NCI-H82 treated with DMSO at 0.1 percent for 48 hours (cell line): ENCODE results near the gene HSPA4.
"Not testable (repeated sequence)": the region's sequence is repeated elsewhere in the genome, so short reads cannot be mapped to it uniquely, and the experiment has no call there.

Source experiments
- DNase-seq: peaks from one replicate; lab custom pipeline; 2025; ENCODE audit not compliant: unreplicated experiment; lab: John Stamatoyannopoulos, UW

The HSPA4 gene

DNA sequence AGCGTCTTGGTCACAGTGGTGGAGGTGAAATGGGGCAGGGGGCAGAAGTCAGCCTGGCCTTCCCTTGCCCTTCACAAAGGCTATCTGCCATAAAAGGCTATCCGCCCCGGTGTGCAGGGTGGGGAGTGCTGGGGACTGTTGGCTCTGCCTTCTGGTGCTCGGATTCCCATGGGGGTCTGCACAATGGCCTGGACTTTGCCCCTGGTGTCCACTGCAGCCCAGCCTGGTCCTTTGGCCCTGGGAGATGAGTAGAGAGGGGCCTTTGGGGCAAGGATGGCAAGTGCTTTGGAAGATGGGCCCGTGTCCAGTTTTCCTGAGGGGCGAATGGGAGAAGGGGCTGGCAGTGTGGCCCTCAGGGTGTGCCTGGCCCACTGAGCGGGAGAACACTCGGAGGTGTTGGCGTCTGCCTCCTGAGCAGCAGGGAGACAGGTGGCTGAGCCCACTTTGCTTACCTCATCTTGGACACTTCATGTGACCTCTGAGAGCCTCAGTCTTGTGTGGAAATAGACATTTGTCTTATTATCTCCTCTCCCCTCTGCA, 69.9 kb downstream of the HSPA4 start:
- DNase-seq = no peak

- DNase-seq = no peak
Measured at GRCh38 chr5:133122711-133123110, 70.9 kb downstream of the HSPA4 start.

DNA sequence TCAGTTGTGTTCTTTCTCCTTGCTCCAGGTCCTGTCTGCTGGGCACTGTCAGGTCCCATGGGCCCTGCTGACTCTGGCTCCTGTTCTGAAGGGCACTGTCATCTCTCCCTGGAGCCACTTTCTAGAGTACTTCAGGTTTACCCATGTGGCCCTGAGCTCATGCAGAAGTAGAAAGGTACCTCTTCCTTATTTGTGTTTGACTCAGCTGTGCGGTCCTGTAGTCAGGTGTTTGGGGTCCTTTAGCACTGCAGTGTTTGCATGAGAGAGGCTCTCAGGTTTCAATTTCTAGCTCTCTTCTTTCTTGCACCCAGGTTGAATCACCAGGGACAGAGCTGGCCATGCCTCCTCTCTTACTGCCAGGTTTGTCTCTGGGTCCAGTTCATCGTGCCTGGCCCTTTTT, 71.5 kb downstream of the HSPA4 start:
- DNase-seq = no peak

DNA sequence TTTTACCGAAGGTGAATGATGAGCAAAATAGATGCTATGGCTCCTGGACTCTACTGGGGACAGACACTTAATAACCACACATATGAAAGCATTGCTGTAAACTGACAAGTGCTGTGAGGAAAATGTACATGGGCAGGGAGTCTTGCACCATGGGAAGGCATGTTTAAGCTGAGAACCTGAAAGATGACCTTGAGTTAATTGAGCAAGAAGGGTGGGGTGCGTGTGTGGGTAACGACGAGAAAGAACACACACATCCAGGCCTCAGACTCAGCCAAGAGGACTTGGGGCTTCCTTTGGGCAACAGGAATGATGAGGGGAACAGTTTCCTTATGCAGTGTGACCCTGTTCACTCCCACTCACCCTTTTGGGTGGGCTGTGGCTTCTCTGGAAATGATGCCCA, 73.1 kb downstream of the HSPA4 start:
- no peak for DNase-seq

DNA sequence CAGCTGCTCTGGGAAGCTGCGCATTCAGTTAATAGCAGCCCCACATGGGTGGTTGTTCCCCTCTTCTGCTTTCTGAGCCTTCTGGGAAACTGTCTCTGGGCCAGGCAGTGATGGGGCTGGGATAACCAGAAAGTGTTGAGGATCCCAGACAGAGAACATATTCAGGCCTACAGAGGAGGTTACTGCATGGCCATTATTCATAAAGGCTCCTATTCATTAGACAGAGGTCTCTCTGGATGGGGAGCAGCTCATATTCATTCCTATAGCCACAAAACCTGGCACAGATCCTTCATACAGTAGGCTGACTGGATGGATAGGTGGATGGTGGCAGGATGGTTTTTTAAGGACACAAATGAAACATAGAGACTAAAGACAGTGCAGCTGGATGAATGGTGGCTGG, 76.3 kb downstream of the HSPA4 start:
- no peak for DNase-seq

DNA sequence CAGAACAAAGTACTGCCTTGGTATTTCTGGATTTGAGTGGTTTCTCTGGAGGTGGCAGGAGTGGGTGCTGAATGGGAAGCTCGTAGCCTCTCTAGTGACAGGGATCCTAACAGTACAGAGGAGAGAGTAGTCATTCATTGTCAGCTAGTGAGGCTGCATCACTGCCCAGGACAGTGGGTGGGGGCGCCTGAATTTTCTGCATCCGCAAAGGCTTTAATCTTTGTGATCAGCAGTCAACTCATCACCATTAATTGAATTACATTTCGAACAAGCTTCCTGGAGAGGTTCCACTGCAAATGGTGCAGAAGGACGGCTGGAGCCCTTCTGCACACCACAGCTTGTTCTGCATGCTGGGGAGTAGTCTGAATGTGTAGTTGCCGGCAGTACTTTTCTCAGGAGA, 77.5 kb downstream of the HSPA4 start:
- DNase-seq = no peak

- no peak for DNase-seq
Measured at GRCh38 chr5:133129950-133130349, 78.1 kb downstream of the HSPA4 start.

DNA sequence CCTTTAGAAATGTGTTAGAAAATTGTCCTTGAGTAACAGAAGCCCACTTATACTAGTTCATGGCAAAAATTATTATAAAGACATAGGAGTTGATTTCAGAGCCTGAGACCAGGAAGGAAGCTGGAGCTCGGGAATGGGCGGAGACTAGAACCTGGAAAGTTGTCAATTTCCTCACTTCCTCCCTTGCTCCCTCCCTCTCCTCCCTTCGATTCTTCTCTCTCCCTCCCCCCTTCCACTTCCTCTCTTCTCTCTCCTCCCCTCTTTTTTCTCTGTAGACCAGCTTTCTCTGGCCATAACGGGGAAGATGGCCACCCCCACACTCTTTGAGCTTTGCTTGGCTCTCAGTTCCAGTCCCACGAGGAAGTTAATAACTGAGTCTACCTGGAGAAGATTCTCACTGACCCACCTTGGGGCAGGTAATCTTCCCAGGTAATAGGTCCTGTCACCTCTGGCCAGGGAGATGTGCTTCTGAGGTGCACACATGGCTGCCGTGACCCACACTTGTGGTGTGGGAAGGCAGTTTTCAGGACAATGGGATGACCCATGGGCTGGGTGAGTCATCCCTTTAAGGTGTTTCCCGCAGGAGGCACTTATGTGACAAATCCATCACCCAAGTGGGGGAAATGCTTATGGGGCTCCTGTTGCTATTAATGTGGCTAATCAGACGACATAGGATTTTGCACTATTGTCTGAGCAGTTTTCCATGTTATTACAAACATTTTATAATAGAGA, 78.7 kb downstream of the HSPA4 start:
- no peak for DNase-seq

- DNase-seq = no peak
Measured at GRCh38 chr5:133132717-133133116, 80.9 kb downstream of the HSPA4 start.

- not testable (repeated sequence) for DNase-seq
Measured at GRCh38 chr5:133133241-133133640, 81.4 kb downstream of the HSPA4 start.

DNA sequence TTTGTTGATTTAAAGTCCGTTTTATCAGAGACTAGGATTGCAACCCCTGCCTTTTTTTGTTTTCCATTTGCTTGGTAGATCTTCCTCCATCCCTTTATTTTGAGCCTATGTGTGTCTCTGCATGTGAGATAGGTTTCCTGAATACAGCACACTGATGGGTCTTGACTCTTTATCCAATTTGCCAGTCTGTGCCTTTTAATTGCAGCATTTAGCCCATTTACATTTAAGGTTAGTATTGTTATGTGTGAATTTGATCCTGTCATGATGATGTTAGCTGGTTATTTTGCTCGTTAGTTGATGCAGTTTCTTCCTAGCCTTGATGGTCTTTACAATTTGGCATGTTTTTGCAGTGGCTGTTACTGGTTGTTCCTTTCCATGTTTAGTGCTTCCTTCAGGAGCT, 85.1 kb downstream of the HSPA4 start:
- not testable (repeated sequence) for DNase-seq

DNA sequence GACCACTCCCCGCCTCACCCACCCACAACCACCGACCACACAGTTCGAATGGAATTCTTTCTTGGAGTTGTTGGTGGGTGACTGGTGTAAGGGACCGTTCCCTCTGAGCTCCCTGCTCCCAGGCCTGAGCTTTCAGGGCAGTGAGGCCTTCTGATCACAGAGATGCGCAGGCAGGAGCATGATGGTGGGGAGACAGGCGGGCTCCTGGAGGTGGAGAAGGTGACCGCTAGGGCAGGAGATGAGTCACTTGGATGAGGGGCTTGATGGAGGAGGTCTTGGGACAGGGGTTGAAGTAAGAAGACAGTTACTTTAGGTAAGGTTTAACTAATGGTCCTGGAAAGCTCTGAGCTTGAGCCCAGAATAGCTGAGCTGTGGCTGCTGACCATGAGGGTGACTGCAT, 88.5 kb downstream of the HSPA4 start:
- DNase-seq = no peak

- no peak for DNase-seq
Measured at GRCh38 chr5:133141746-133142145, 89.9 kb downstream of the HSPA4 start.

DNA sequence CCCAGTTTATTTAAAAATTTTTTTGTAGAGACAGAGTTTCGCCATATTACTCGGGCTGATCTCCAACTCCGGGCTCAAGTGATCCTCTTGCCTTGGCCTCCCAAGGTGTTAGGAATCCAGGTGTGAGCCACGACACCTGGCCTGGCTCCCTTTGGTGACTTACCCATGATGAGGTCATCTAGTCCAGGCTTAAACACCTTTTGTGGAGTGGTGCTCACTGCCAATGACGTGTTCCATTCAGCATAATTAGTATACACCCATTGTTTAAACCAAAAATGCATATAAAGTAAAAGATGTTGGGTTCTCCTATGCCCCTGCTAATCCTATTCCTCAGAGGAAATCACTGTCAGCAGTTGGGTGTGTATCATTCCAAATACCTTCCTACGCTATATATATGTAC, 91.0 kb downstream of the HSPA4 start:
- no peak for DNase-seq

DNA sequence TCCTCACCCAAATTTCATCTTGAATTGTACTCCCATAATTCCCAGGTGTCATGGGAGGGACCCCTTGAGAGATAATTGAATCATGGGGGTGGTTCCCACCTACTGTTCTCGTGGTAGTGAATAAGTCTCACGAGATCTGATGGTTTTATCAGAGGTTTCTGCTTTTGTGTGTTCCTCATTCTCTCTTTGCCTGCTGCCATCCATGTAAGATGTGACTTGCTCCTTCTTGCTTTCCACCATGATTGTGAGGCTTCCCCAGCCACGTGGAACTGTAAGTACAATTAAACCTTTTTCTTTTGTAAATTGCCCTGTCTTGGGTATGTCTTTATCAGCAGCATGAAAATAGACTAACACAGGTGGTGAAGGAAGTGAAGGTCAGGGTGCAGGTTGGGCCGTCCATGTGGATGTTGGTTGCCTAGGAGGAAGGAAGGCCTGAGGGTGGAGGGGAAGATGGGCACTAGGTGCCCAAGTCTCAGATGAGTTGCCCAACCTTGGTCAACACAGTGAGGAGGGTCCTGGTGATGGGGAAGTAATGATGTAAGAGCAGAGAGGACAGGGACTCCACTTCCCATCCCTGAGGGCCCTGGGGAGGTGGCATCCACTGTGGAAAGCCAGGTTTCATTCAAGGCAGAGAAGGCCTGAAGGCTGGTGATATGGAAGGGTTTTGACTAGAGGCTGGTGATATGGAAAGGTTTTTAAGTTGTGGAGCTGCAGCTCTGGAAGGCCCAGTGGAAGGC, 92.6 kb downstream of the HSPA4 start:
- no peak for DNase-seq

DNA sequence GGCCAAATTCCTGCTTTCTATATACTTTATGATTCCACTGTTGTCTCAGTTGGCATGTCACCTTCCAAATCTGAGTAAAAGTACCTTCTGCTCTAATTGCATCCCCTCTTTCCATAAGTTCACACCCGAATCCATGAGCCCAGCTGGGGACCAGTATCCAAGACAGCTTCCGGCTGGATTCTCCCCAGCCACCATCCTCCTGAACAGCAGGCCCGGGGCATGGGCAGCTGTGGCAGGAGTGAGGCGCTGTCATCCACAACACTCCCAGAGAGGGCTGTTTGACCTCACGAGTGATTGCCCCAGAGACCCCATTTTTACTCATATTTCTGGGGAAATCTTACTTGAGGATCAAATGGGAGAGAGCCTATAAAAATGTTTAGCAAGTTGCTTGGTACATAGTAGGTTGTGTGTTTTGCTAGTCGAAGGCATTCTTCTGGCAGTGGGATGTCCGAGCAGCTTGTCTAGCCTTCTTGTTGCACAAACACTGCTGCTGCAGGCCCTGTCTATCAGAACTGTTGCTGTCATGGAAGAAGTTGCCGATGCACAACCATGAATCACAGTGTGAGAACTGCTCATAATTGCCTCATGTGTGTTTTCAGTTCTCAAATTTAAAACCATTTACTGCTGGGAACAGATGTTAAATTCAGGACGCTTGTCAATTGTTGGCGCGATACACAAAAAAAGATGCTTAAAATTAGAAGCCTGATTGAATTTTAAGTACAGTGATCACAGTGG, 93.8 kb downstream of the HSPA4 start:
- DNase-seq = no peak

- no peak for DNase-seq
Measured at GRCh38 chr5:133147411-133147810, 95.6 kb downstream of the HSPA4 start.

DNA sequence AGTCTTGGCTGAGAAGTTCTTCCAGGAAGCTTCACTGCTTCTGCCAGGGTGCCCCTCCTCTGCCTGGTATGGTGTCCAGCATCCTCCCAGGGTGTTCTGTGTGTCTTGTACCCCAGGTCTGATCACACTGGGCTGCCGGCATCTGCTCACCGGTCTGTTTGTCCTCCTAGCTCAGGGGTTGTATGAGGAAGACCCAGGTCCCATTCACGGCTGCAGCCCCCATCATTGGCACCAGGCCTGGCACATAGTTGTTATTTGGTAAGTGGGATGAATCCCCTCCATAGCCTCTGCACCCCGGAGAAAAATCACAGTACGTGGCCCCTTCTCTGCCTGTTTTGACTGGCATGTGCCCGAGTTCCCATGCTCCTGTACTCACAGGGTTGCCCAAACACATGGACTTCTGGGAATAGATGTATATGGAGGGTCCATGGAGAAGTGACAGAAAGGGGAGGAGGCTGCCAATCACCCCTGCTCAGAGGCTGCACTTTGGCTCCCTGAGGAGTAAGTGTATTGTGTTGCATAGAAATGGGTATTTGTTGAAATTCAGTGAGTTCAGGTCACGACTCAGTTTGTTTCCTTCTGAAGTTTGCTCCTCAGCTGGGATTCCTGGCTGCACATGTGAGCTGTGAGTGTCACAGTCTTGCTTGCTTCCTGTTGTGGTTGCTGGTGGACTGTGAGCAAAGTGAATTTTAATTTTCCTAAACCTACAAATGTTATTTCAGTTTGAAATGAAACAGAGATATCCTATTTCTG, 96.2 kb downstream of the HSPA4 start:
- DNase-seq = no peak

- DNase-seq = peak; percentile 64
Measured at GRCh38 chr5:133149345-133149744, 97.5 kb downstream of the HSPA4 start.

GRCh38 chr5:133150909-133151544, 99.2 kb downstream of the HSPA4 start:
- no peak for DNase-seq
